NK-92 (cell line): ENCODE measurements around the gene CNFN.

Experiments
- DNase-seq: peaks from one replicate; lab custom pipeline; 2025; ENCODE audit not compliant: unreplicated experiment; lab: John Stamatoyannopoulos, UW

The CNFN gene, protein sequence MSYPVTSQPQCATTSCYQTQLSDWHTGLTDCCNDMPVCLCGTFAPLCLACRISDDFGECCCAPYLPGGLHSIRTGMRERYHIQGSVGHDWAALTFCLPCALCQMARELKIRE

DNA sequence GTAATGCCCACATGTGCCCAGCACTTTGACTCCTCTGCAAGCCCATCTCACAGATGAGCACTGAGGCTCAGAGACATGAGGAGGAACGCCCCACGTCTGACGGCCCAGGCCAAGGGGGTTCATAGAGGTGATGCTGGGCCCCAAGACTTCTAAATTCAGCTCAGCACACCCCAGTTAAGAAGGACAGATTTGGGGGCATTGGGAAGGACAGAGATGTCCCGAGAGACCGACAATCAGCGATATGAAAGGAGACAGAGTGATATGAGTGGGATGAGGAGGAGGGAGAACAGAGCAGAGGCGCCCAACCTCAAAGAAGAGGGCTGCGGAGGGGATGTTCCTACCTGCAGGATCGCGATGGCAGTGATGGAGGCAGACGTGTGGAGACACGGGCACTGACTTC lies at the start of gene CNFN:
CNFN (minus strand) TSS at position 399 of the 400 bp plus-strand sequence. CDS start 1,260 bp downstream, outside the sequence.
- DNase-seq, result no peak

GRCh38 chr19:42436006-42436405 lies 45.9 kb upstream of the CNFN start:
- DNase-seq, result no peak

DNA sequence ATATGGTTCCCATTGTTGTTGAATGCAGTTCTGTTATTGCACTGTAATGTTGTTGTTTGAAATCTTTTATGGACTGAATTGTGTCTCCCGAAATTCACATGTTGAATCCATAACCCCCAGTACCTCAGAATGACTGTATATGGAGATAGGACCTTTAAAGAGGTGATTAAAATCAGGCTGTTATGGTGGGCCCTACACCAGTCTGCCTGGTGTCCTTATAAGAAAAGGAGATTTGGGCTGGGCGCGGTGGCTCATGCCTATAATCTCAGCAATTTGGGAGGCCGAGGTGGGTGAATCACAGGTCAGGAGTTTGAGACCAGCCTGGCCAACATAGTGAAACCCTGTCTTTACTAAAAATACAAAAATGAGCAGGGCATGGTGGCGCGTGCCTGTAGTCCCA lies 45.2 kb upstream of the CNFN start:
- no peak for DNase-seq

DNA sequence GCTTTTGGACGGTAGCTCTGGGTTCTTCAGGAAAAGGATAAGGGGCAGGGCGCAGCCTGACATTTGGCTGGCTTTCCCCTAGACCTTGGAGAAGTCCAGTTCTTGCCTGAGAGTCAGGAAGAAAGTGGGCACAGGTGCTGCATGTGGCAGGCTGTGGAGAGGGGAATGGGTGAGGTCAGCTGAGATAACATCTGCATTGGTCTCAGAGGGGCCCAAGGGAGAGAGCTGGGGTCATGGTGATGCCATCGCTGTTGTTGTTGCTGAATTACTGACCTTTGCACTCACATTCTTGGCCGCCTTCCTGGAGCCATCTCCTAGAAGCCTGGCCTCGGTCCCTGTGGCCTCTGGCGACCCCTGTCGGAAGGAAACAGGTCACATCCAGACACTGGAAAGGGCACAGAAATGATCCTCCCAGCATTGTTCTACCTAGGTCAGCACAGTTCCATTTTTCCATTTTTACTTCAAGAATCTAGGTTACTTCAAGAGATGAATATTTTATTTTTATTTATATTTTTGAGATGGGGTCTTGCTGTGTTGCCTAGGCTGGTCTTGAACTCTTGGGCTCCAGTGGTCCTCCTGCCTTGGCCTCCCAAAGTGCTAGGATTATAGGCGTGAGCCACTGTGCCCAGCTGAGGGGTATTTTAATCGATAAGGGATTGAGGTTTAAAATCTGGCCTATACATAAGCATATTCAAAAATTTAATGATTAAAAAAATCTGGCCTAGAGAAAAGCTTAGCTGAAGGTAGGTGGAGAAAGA lies 43.6 kb upstream of the CNFN start:
- no peak for DNase-seq

- DNase-seq, result no peak
These were observed 41.4 kb upstream of the CNFN start for GRCh38 chr19:42431486-42431885.

- DNase-seq, result no peak
These were observed 38.6 kb upstream of the CNFN start for GRCh38 chr19:42428676-42429075.

DNA sequence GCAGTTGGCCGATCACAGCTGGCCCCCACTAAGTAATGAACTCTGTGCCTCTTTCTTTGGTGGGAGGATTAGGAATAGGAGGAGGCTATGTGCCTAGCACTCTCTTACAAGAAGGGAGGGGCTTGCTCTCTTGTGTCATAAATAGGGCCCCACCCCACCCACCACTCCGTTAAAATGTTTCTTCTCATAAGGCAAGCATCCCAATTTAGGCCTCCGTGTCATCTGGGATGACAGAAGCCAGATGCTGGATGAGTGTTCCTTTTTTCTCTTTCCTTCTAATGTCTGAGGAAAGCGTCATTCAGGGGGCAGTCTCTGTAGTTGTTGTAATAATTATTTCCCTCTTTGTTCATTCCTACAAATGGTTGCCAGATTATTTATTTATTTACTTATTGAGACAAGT lies 37.2 kb upstream of the CNFN start, which contains the start of gene LIPE:
LIPE (minus strand) TSS at position 76 of the 400 bp plus-strand sequence. CDS start 239 bp downstream, outside the sequence.
- DNase-seq, result no peak

DNA sequence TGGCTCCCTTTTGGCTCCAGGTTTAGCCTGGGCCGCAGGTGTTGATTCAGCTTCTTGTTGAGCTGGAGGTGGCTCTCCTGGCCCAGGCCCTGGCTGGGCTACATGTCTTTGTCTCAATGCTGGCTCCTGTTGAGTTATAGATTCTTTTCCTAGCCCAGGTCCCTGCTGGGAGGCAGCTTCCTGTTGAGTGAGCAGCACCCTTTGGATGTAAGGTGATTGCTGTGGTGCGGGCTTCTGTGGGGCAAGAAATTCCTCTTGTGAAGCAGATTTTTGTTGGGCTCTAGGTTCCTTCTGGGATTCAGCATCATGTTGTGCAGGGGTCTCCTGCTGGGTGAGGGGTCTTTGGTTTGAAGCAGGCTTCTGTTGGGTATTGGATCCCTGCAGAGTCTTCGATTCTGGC lies 36.5 kb upstream of the CNFN start:
- DNase-seq, result no peak

DNA sequence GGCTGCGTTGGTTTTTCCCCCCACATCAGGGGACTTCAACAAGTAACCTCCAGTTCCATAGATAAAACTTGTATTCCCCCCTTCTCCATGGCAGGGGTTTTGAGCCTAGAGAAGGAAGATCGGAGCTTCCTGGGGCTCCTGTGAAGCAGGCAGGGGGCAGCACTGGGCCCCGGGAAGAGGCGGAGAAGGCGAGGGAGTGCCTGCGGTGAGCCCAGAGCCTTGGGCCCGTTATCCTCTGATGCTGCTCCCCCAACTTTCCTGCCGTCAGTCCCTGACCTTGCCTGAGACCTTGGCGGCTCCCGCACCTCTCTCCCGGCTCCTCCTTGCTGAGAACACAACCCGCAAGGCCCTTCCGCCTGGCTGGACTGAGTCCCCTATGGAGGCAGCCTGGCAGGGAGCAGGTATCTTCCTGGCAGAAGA lies 34.6 kb upstream of the CNFN start:
- DNase-seq, result no peak

- DNase-seq, result no peak
These were observed 34.2 kb upstream of the CNFN start for GRCh38 chr19:42424345-42424707.

- DNase-seq, result no peak
These were observed 33.6 kb upstream of the CNFN start for GRCh38 chr19:42423462-42424344.

GRCh38 chr19:42422901-42423461 lies 32.9 kb upstream of the CNFN start:
- DNase-seq, result no peak

DNA sequence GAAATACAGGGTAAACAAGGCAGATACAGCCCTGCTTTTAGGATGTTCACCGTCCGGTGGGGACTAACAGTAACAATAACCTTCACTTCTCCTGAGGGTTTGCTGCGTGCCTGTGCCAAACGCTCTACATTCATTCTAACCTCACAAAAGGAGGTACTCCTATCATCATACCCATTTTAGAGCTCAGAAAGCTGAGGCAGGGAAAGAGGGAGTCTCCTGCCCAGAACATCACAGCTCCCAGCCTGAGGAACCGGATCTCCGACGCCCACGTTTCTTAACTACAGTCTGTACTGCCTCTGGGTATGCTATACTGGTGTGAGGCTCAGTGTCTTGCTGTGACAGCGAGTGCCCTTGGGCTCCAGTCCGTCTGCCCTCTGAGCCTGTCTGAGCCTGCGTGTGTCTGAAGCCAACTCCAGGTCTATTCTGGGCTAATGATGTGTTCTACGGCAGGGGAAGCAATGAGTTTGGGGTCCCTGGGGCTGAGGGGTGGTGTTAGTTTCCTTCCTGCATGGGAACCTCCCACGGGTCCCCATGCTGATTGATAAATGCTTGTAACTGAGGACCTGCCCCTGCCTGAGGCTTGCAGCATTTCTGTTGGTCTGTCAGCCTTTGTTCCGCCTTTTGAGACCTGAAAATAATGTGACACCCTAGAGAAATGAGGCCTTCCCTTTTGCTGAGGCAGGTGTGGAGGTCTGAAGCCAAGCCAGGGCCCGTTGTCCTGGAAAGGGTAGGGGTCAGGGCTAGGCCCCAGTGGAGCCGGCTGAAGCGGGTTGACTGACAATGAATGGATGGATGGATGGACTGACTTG lies 32.2 kb upstream of the CNFN start:
- no peak for DNase-seq

DNA sequence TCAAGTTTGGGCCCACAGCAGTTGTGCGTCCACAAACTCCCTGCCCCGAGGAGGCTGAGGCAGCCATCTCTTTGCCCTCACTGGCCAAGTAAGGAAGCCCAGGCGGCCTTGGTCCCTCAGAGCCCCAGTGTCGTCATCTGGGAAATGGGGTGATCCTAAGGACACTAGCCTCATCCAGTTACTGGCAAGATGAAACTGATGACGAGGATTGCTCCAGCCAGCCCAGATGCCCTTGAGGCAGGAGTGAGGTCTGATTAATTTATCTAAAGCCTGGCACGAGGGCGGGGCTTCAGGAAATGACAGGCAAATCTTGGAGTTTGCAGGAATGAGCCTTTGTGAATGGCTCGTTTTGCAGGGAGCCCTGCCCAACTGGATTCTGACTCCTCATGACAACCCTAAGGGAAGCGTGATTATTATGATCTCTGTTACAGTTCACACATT lies 31.5 kb upstream of the CNFN start:
- no peak for DNase-seq

- DNase-seq, result no peak
These were observed 31.0 kb upstream of the CNFN start for GRCh38 chr19:42421101-42421500.

DNA sequence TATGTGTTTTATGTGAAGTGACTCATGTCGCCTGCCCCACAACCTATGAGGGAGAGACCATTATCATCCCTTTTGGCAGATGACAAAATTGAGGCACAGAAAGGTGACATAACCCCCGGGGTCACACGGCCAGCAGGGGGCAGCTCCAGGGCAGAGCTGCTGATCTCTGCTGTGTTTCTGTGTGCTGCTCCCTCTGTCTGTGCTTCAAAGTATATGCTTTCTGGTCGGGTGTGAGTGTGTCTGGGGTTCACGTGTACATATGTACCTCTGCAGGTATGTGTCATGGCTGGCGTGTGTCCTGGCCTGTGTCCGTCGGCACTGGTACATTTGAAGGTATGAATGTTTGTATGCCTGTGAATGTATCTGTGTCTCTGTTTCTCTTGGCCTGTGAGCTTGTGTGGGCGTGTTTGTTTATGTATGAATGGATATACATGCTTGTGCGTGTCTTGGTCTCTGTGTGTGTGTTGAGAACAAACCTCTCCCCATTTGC lies 30.0 kb upstream of the CNFN start:
- no peak for DNase-seq

DNA sequence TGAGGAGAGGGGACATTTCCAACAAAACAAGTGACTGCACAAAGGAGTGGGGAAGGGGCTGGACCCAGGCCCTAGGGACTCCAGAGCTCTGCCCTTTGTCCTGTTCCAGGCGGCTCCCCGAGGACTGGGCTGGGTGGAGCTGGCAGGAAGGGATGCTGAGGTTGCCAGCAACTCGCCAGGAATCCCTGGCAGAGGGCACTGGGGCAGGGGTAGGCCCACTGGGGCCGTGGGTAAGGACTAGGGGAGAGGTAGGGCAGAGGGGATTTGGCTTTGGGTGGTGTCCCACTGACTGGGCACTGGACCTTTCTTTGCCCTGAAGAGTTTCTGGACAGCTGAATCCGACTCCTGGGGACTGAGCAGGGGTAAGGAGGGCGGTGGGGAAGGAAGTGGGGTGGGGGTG lies 29.2 kb upstream of the CNFN start:
- no peak for DNase-seq

DNA sequence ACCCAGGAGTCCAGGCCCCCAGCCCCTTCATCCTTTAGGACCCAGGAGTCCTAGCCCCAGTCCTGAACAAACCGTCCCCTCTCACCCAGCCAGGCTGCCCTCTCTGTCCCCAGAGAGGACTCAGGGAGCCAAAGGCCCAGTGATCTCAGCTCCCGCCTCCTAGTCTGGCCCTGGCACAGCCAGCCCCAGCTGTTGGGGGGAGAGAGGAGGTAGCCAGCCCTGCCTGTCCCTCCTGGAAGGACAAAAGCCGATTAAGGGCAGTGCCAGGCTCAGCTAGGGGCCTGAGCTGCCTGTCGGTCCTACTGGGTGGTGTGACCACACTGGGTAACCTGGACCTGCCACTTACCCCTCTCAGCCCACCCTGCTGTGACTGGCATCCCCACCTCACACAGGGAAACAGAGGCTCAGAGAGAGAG lies 22.6 kb upstream of the CNFN start:
- DNase-seq, result no peak

- DNase-seq, result no peak
These were observed 22.1 kb upstream of the CNFN start for GRCh38 chr19:42412227-42412626.

DNA sequence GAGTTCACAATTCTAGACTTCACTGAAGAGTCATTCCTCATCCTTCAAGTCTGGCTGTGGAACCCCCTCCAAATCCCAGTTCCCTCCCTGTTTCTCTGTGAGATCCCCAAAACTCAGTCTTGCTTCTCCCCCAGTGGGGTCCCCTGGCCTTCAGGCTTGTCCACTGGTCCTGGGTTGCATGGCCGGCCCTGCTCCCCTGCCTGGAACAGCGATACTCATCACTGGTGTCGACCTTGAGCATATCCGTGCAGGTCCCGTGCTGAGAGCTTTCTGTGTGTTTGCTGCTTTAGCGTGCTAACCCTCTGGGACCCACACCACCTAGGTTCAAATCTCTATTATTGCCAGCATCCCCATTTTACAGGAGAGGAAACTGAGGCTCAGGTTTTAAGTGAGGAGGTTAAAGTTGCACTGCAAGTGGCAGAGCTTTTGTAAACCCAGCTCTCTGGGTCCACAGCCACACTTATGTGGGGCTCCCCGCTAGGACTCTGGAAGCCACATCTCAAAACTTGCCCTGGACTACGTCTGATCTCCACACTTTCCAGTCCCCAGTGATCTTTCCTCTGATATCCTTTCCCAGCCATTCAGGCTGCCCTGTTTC lies 21.6 kb upstream of the CNFN start:
- no peak for DNase-seq
